H9 (cell line): ENCODE results near the gene ABCA1. TPM values are rescaled to one million over a fixed set of nuclear protein-coding genes. Genes with fewer than 3 reads are reported as not detected.

Experiments
- DNase-seq: peaks from one replicate; pipeline ENCODE4 v3.0.0-alpha.2; 2017
- H2AFZ ChIP-seq: one replicate; pipeline ENCODE4 v1.6.1; 2013; ENCODE audit warnings: mild to moderate bottlenecking, low read length, control low read depth, moderate library complexity
- H2AK5ac ChIP-seq: 2 replicates; pipeline ENCODE4 v1.6.1; 2013; ENCODE audit warnings: low read length, control low read depth, mixed read lengths; ENCODE audit not compliant: insufficient read length
- H2BK120ac ChIP-seq: one replicate; pipeline ENCODE4 v1.6.1; 2013; ENCODE audit warnings: low read depth, mild to moderate bottlenecking, low read length, control low read depth, inconsistent platforms; ENCODE audit not compliant: poor library complexity, severe bottlenecking
- H2BK12ac ChIP-seq: 2 replicates; pipeline ENCODE4 v1.6.1; 2013; ENCODE audit warnings: low read length, control low read depth, mixed read lengths, low read depth; ENCODE audit not compliant: insufficient read length
- H2BK15ac ChIP-seq: 2 replicates; pipeline ENCODE4 v1.6.1; 2013; ENCODE audit warnings: low read depth, low read length, control low read depth
- H2BK20ac ChIP-seq: one replicate; pipeline ENCODE4 v1.6.1; 2013; ENCODE audit warnings: low read depth, mild to moderate bottlenecking, low read length, control low read depth, inconsistent platforms; ENCODE audit not compliant: poor library complexity, severe bottlenecking
- H2BK5ac ChIP-seq: 2 replicates; pipeline ENCODE4 v1.6.1; 2013; ENCODE audit warnings: low read length, control low read depth, mixed read lengths; ENCODE audit not compliant: insufficient read length
- H3K14ac ChIP-seq: 2 replicates; pipeline ENCODE4 v1.6.1; 2013; ENCODE audit warnings: low read length, control low read depth; ENCODE audit not compliant: insufficient read depth
- H3K18ac ChIP-seq: 2 replicates; pipeline ENCODE4 v1.6.1; 2013; ENCODE audit warnings: low read depth, mild to moderate bottlenecking, mixed read lengths, low read length, control low read depth; ENCODE audit not compliant: insufficient read length
- H3K23ac ChIP-seq: 2 replicates; pipeline ENCODE4 v1.6.1; 2013; ENCODE audit warnings: low read length, control low read depth, mixed read lengths, low read depth; ENCODE audit not compliant: insufficient read length
- H3K23me2 ChIP-seq: 2 replicates; pipeline ENCODE4 v1.6.1; 2013; ENCODE audit warnings: low read depth, mild to moderate bottlenecking, mixed read lengths, low read length, control low read depth; ENCODE audit not compliant: insufficient read length, poor library complexity, severe bottlenecking
- H3K27ac ChIP-seq: 2 replicates; pipeline ENCODE4 v1.5.1; 2013; ENCODE audit warnings: low read length, control low read depth, mixed read lengths, low read depth; ENCODE audit not compliant: insufficient read length
- H3K27me3 ChIP-seq: 2 replicates; pipeline ENCODE4 v1.6.1; 2013; ENCODE audit warnings: low read length, control low read depth, inconsistent platforms; ENCODE audit not compliant: insufficient read depth
- H3K4ac ChIP-seq: 2 replicates; pipeline ENCODE4 v1.6.1; 2013; ENCODE audit warnings: low read depth, mild to moderate bottlenecking, control low read depth, inconsistent platforms, low read length, moderate library complexity
- H3K4me1 ChIP-seq: 2 replicates; pipeline ENCODE4 v1.6.1; 2013; ENCODE audit warnings: low read length, control low read depth, inconsistent platforms; ENCODE audit not compliant: insufficient read depth
- H3K4me2 ChIP-seq: 2 replicates; pipeline ENCODE4 v1.6.1; 2013; ENCODE audit warnings: low read length, control low read depth, mixed read lengths; ENCODE audit not compliant: insufficient read length, insufficient read depth
- H3K56ac ChIP-seq: 2 replicates; pipeline ENCODE4 v1.6.1; 2013; ENCODE audit warnings: low read depth, mild to moderate bottlenecking, mixed read lengths, low read length, control low read depth; ENCODE audit not compliant: insufficient read length
- H3K79me1 ChIP-seq: 2 replicates; pipeline ENCODE4 v1.6.1; 2013; ENCODE audit warnings: low read depth, mild to moderate bottlenecking, moderate library complexity, low read length, control low read depth, inconsistent platforms; ENCODE audit not compliant: insufficient read depth, poor library complexity, severe bottlenecking
- H3K79me2 ChIP-seq: 2 replicates; pipeline ENCODE4 v1.6.1; 2013; ENCODE audit warnings: low read length, control low read depth, inconsistent platforms; ENCODE audit not compliant: insufficient read depth
- H3K9ac ChIP-seq: 2 replicates; pipeline ENCODE4 v1.6.1; 2013; ENCODE audit warnings: low read length, control low read depth, mixed read lengths; ENCODE audit not compliant: insufficient read length; ENCODE audit errors: extremely low read depth
- H3K9me3 ChIP-seq: one replicate; pipeline ENCODE4 v1.6.1; 2013; ENCODE audit warnings: low read depth, low read length, inconsistent platforms; ENCODE audit not compliant: control insufficient read depth
- H3T11ph ChIP-seq: one replicate; pipeline ENCODE4 v1.6.1; 2013; ENCODE audit warnings: mild to moderate bottlenecking, low read length, control low read depth, inconsistent platforms
- H4K20me1 ChIP-seq: one replicate; pipeline ENCODE4 v1.6.1; 2013; ENCODE audit not compliant: control insufficient read depth, insufficient read length, insufficient read depth
- H4K5ac ChIP-seq: 2 replicates; pipeline ENCODE4 v1.6.1; 2013; ENCODE audit warnings: low read depth, mild to moderate bottlenecking, mixed read lengths, low read length, control low read depth; ENCODE audit not compliant: insufficient read length
- H4K8ac ChIP-seq: replicated peaks from 2 replicates; pipeline ENCODE4 v1.6.1; 2013; ENCODE audit warnings: low read length, control low read depth, mixed read lengths, low read depth; ENCODE audit not compliant: insufficient read length
- H4K91ac ChIP-seq: 2 replicates; pipeline ENCODE4 v1.6.1; 2013; ENCODE audit warnings: low read depth, mild to moderate bottlenecking, moderate library complexity, mixed read lengths, low read length, control low read depth; ENCODE audit not compliant: insufficient read length
- H3K27ac Mint-ChIP-seq, 3 experiments: 2 replicates in 2 of 3; 3 replicates in 1 of 3; pipeline ENCODE4 v1.8.0; 2020 to 2021; ENCODE audit warnings: mixed read lengths in 3 of 3, mild to moderate bottlenecking in 1 of 3, moderate library complexity in 1 of 3
- H3K27me3 Mint-ChIP-seq: 2 replicates; pipeline ENCODE4 v1.8.0; 2021; ENCODE audit warnings: low read depth, mild to moderate bottlenecking, moderate library complexity, mixed read lengths
- H3K36me3 Mint-ChIP-seq, 3 experiments: 2 replicates in 2 of 3; 3 replicates in 1 of 3; pipeline ENCODE4 v1.8.0; 2020 to 2021; ENCODE audit warnings: low read depth in 3 of 3, mixed read lengths in 3 of 3; ENCODE audit not compliant: insufficient read depth in 1 of 3
- H3K4me1 Mint-ChIP-seq, 2 experiments: 2 replicates each; pipeline ENCODE4 v1.8.0; 2020; ENCODE audit warnings: mixed read lengths in 2 of 2
- H3K4me3 Mint-ChIP-seq, 2 experiments: 2 replicates in 1 of 2; 3 replicates in 1 of 2; pipeline ENCODE4 v1.8.0; 2020 to 2021; ENCODE audit warnings: mild to moderate bottlenecking in 2 of 2, mixed read lengths in 2 of 2, moderate library complexity in 1 of 2
- H3K9me3 Mint-ChIP-seq, 2 experiments: 2 replicates in 1 of 2; 3 replicates in 1 of 2; pipeline ENCODE4 v1.8.0; 2020; ENCODE audit warnings: mild to moderate bottlenecking in 2 of 2, mixed read lengths in 2 of 2, moderate library complexity in 1 of 2
- WGBS: extraction: QIAGEN DNeasy Blood & Tissue Kit; methylation state at CpG from one replicate; pipeline ENCODE4 v1.1.7; 2013; ENCODE audit warnings: missing lambda C conversion rate, low lambda C conversion rate, mixed read lengths; ENCODE audit not compliant: insufficient read length; ENCODE audit errors: extremely low coverage; 5-methylcytosine and 5-hydroxymethylcytosine counted together
- total RNA-seq: library from RNA; stranded (reverse); gene quantifications from 2 replicates; pipeline ENCODE4 v1.2.1, GENCODE V29; 2021
- TF ChIP-seq, protein P1 (sequence below): fragments of 200-600 bp; sonication (generic); conservative IDR thresholded peaks from 3 replicates; pipeline ENCODE4 v1.8.0; 2021; ENCODE audit warnings: antibody characterized with exemption, mild to moderate bottlenecking

Gene ABCA1
- total RNA-seq, 1 experiment from 2014 or later, result 16.6 TPM

DNA sequence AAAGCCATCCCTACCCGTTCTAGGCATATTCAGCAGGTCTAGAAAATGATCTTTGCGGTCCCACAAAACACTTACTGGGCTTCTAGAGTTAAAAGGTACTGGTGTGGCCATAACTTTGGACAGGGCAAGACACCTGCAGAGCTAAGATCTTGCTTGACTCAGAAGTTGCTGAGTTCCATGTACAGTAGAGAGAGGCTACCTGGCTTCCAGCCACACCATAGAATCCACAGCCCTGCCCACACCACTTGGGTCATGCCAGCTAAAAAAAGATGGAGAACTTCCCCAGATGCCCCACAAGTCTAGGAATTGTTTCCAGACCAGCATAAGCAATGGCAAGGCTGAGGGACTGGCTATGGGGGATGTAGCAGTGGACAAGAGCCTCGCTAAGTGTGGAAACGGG lies 52.1 kb downstream of the ABCA1 start:
- no peaks in the 10 kb centered on the region for H3K27me3 ChIP-seq
- Mint-ChIP-seq H3K27ac (no peak overlapping the region), H3K4me3 (no peak overlapping the region), H3K27me3 (peaks cover 1% of the 10 kb centered on the region), H3K9me3 (peaks cover 8 to 11% of the 10 kb centered on the region in 2 experiments; a peak in 4 of 5 replicates), H3K36me3 (peaks cover 19 to 44% (median 40%) of the 10 kb centered on the region in 3 experiments), H3K4me1 (peaks cover 11 to 13% of the 10 kb centered on the region in 2 experiments)
- no peaks in the 10 kb centered on the region for H3K79me1 ChIP-seq
- H4K20me1 ChIP-seq, result no peaks in the 10 kb centered on the region
- no peak overlapping the region for H3T11ph ChIP-seq
- no peak overlapping the region for H2AFZ ChIP-seq
- H3K9ac ChIP-seq, result no peak overlapping the region
- no peak overlapping the region for H3K18ac ChIP-seq
- H2BK15ac ChIP-seq, result no peak overlapping the region
- H3K27ac ChIP-seq, result no peak overlapping the region
- no peaks in the 10 kb centered on the region for H3K79me2 ChIP-seq
- no peak for DNase-seq
- H3K4ac ChIP-seq, result no peak overlapping the region
- no peak overlapping the region for H4K91ac ChIP-seq
- no peak overlapping the region for H3K23ac ChIP-seq
- no CpG with 5 or more reads among the region's 4 CpGs for WGBS
- H4K5ac ChIP-seq, result no peak overlapping the region
- no peak overlapping the region for H4K8ac ChIP-seq
- H3K14ac ChIP-seq, result no peak overlapping the region
- H2BK12ac ChIP-seq, result no peak overlapping the region
- TF ChIP-seq, protein P1, sequence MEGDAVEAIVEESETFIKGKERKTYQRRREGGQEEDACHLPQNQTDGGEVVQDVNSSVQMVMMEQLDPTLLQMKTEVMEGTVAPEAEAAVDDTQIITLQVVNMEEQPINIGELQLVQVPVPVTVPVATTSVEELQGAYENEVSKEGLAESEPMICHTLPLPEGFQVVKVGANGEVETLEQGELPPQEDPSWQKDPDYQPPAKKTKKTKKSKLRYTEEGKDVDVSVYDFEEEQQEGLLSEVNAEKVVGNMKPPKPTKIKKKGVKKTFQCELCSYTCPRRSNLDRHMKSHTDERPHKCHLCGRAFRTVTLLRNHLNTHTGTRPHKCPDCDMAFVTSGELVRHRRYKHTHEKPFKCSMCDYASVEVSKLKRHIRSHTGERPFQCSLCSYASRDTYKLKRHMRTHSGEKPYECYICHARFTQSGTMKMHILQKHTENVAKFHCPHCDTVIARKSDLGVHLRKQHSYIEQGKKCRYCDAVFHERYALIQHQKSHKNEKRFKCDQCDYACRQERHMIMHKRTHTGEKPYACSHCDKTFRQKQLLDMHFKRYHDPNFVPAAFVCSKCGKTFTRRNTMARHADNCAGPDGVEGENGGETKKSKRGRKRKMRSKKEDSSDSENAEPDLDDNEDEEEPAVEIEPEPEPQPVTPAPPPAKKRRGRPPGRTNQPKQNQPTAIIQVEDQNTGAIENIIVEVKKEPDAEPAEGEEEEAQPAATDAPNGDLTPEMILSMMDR, result no peak
- no peak overlapping the region for H2BK120ac ChIP-seq
- no peaks in the 10 kb centered on the region for H3K23me2 ChIP-seq
- H3K4me2 ChIP-seq, result no peak overlapping the region
- H3K4me1 ChIP-seq, result no peaks in the 10 kb centered on the region
- H3K9me3 ChIP-seq, result no peaks in the 10 kb centered on the region
- no peak overlapping the region for H2BK20ac ChIP-seq
- no peak overlapping the region for H2AK5ac ChIP-seq
- no peak overlapping the region for H2BK5ac ChIP-seq
- H3K56ac ChIP-seq, result no peak overlapping the region
